ENCODE results near the gene PRKCH. TPM values are rescaled to one million over a fixed set of nuclear protein-coding genes. Genes with fewer than 3 reads are reported as not detected.

Gene PRKCH
- total RNA-seq, 1 donor from 2014 or later: 9.0 TPM

GRCh38 chr14:61470261-61470960 lies 149.0 kb downstream of the PRKCH start:
- Mint-ChIP-seq H3K4me1 (peaks cover 47% of the 10 kb centered on the region), H3K9me3 (peaks cover 2% of the 10 kb centered on the region), H3K27me3 (ENCODE audit: low read depth) (no peaks in the 10 kb centered on the region), H3K36me3 (peaks cover under 1% of the 10 kb centered on the region), H3K4me3 (peak overlapping the region; percentile 30), H3K27ac (peak overlapping the region; percentile 89)
- no peak for TF ChIP-seq CTCF (IDR thresholded peaks at IDR 0.05; ENCODE audit: unreplicated experiment)
- peak in 1 of 2 experiments; percentile 57 for DNase-seq (ENCODE audit: low spot score in 2 of 2, unreplicated experiment in 2 of 2)

DNA sequence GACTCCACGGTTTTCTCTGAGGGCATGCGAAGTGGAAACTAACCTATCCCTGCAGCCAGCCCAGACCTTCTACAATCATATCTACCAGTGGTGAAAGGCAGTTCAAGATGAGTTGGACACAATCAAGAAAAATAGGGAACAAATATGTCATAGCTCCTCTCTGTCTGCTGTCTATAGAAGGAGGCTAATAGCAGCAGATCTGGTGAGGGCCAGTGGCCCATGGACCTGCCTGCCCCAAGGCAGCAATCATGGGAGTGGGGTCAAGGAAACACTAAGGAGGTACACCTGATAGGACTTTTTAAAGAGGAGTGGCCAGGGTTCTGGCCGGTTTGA lies 149.5 kb downstream of the PRKCH start:
- H3K27me3 Mint-ChIP-seq (ENCODE audit: low read depth): no peaks in the 10 kb centered on the region
- H3K9me3 Mint-ChIP-seq: no peaks in the 10 kb centered on the region
- no peaks in the 10 kb centered on the region for H3K36me3 Mint-ChIP-seq
- peak overlapping the region; percentile 30 for H3K4me3 Mint-ChIP-seq
- TF ChIP-seq CTCF (IDR thresholded peaks at IDR 0.05; ENCODE audit: unreplicated experiment): no peak
- peaks cover 47% of the 10 kb centered on the region for H3K4me1 Mint-ChIP-seq
- peak overlapping the region; percentile 89 for H3K27ac Mint-ChIP-seq
- DNase-seq (ENCODE audit: low spot score in 2 of 2, unreplicated experiment in 2 of 2): no peak

- Mint-ChIP-seq H3K9me3 (no peaks in the 10 kb centered on the region), H3K36me3 (no peaks in the 10 kb centered on the region), H3K27ac (peak overlapping the region; percentile 89), H3K4me1 (peaks cover 51% of the 10 kb centered on the region), H3K4me3 (peak overlapping the region; percentile 39), H3K27me3 (ENCODE audit: low read depth) (no peaks in the 10 kb centered on the region)
- DNase-seq (ENCODE audit: low spot score in 2 of 2, unreplicated experiment in 2 of 2): no peak
- no peak for TF ChIP-seq CTCF (IDR thresholded peaks at IDR 0.05; ENCODE audit: unreplicated experiment)
These were observed 150.1 kb downstream of the PRKCH start for GRCh38 chr14:61471297-61472005.

- H3K4me1 Mint-ChIP-seq: peaks cover 58% of the 10 kb centered on the region
- peak overlapping the region; percentile 35 for H3K27ac Mint-ChIP-seq
- no peaks in the 10 kb centered on the region for H3K9me3 Mint-ChIP-seq
- H3K4me3 Mint-ChIP-seq: peak overlapping the region; percentile 39
- DNase-seq (ENCODE audit: low spot score in 2 of 2, unreplicated experiment in 2 of 2): no peak
- no peaks in the 10 kb centered on the region for H3K36me3 Mint-ChIP-seq
- no peaks in the 10 kb centered on the region for H3K27me3 Mint-ChIP-seq (ENCODE audit: low read depth)
- TF ChIP-seq CTCF (IDR thresholded peaks at IDR 0.05; ENCODE audit: unreplicated experiment): no peak
These were observed 150.8 kb downstream of the PRKCH start for GRCh38 chr14:61472011-61472672.

- H3K27me3 Mint-ChIP-seq (ENCODE audit: low read depth): no peaks in the 10 kb centered on the region
- no peak for TF ChIP-seq CTCF (IDR thresholded peaks at IDR 0.05; ENCODE audit: unreplicated experiment)
- no peaks in the 10 kb centered on the region for H3K36me3 Mint-ChIP-seq
- no peak overlapping the region for H3K4me3 Mint-ChIP-seq
- peaks cover 60% of the 10 kb centered on the region for H3K4me1 Mint-ChIP-seq
- no peaks in the 10 kb centered on the region for H3K9me3 Mint-ChIP-seq
- H3K27ac Mint-ChIP-seq: no peak overlapping the region
- no peak for DNase-seq (ENCODE audit: low spot score in 2 of 2, unreplicated experiment in 2 of 2)
These were observed 151.5 kb downstream of the PRKCH start for GRCh38 chr14:61472801-61473376.
